ENCODE data around the gene OR51E1.

Gene OR51E1

DNA sequence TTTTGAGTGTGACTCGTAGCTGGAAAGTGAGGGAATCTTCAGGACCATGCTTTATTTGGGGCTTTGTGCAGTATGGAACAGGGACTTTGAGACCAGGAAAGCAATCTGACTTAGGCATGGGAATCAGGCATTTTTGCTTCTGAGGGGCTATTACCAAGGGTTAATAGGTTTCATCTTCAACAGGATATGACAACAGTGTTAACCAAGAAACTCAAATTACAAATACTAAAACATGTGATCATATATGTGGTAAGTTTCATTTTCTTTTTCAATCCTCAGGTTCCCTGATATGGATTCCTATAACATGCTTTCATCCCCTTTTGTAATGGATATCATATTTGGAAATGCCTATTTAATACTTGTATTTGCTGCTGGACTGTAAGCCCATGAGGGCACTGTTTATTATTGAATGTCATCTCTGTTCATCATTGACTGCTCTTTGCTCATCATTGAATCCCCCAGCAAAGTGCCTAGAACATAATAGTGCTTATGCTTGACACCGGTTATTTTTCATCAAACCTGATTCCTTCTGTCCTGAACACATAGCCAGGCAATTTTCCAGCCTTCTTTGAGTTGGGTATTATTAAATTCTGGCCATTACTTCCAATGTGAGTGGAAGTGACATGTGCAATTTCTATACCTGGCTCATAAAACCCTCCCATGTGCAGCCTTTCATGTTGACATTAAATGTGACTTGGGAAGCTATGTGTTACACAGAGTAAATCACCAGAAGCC, 11.0 kb downstream of the OR51E1 start:
- no peak for DNase-seq (ENCODE audit: low spot score)

- DNase-seq (ENCODE audit: low spot score), result no peak
Measured at GRCh38 chr11:4658629-4659445, 15.1 kb downstream of the OR51E1 start.

- DNase-seq (ENCODE audit: low spot score), result no peak
Measured at GRCh38 chr11:4662876-4663275, 19.1 kb downstream of the OR51E1 start.

DNA sequence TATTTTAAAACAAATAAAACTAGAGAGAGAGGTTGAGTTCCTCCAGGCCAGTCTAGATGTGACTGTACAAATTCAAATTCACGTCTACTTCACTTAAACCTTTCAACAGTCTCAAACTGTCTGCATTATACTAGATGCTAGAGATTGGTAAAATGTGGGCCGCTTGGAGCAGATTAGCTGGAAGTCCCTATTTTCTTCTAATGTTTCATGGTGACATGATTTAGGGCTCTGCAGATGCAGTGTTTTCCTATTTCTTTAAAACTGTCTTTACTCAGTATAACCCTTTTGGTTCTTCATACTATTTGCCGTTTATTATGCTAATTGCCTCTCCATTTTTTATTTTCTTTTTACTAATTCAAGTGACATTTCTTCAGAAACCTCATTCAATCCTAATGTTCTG, 20.4 kb downstream of the OR51E1 start:
- DNase-seq (ENCODE audit: low spot score), result no peak

- DNase-seq (ENCODE audit: low spot score), result no peak
Measured at GRCh38 chr11:4664786-4665185, 21.0 kb downstream of the OR51E1 start.

DNA sequence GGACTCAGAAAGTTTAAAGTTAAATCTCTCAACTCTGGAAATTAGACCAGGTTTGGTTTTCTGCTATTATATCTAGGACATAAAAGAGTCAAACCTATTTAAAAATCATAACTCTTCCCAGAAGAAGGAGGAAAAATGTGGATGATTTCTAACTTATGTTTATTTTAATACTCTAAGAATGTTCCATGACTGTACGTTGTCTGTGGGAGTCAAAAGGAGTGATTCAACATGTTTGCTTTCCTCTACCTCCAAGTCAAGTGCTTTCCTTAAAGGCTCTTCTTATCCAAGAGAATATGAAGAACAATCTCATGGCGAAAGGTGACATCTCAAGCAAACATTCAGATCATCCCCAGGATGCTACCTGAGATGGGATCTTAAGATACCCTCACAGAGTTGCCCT, 21.6 kb downstream of the OR51E1 start:
- DNase-seq (ENCODE audit: low spot score), result no peak

GRCh38 chr11:4671741-4672140, 28.0 kb downstream of the OR51E1 start:
- no peak for DNase-seq (ENCODE audit: low spot score)

GRCh38 chr11:4672470-4672869, 28.7 kb downstream of the OR51E1 start:
- no peak for DNase-seq (ENCODE audit: low spot score)

- no peak for DNase-seq (ENCODE audit: low spot score)
Measured at GRCh38 chr11:4673781-4674180, 30.0 kb downstream of the OR51E1 start.

- DNase-seq (ENCODE audit: low spot score), result no peak
Measured at GRCh38 chr11:4677948-4678347, 34.2 kb downstream of the OR51E1 start.

GRCh38 chr11:4680341-4680740, 36.6 kb downstream of the OR51E1 start:
- no peak for DNase-seq (ENCODE audit: low spot score)

GRCh38 chr11:4682623-4683419, 39.0 kb downstream of the OR51E1 start:
- DNase-seq (ENCODE audit: low spot score), result no peak

GRCh38 chr11:4684631-4685285, 41.0 kb downstream of the OR51E1 start:
- no peak for DNase-seq (ENCODE audit: low spot score)

DNA sequence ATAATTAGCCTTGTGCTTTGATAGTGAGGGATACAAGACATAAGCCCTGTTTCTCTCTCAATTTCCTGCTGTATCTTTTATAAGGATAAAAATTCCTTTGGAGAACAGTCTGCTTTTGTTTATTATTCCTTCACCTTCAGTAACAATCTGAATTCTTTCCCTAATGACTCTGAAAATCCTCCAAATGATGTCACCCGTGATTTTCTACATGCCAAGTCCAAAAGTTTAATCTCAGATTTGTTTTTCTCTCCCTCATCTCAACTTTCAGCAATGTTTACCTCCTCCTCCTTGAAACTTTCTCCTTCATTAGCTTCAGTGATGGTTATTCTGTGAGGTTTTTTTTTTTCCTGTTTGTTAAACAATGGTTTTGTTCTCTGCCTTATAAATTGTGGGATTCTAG, 51.7 kb downstream of the OR51E1 start:
- DNase-seq (ENCODE audit: low spot score), result no peak

DNA sequence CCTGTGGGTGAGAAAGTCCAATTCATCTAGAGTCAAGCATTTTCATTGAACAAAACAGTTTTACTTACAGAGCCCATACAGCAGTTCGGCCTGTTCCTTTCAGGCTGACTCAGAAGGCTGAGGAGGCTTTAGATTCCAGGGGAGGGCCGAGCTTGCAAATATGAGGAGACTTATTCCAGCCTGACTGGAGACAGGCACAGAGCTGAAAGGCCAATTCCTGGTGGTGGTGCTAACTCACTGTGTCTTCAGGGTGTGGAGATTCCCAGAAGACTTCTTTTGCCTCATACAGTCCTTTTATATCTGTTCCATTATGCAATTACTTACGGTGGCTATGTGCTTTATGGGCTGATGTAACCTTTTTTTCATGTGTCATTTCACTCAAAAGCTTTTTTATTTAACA, 53.8 kb downstream of the OR51E1 start, which contains the start of gene OR51E2:
Gene OR51E2, minus strand, starts transcription at position 269 of the 400 bp plus-strand sequence. CDS start 15,142 bp downstream, outside the sequence.
- DNase-seq (ENCODE audit: low spot score), result no peak

DNA sequence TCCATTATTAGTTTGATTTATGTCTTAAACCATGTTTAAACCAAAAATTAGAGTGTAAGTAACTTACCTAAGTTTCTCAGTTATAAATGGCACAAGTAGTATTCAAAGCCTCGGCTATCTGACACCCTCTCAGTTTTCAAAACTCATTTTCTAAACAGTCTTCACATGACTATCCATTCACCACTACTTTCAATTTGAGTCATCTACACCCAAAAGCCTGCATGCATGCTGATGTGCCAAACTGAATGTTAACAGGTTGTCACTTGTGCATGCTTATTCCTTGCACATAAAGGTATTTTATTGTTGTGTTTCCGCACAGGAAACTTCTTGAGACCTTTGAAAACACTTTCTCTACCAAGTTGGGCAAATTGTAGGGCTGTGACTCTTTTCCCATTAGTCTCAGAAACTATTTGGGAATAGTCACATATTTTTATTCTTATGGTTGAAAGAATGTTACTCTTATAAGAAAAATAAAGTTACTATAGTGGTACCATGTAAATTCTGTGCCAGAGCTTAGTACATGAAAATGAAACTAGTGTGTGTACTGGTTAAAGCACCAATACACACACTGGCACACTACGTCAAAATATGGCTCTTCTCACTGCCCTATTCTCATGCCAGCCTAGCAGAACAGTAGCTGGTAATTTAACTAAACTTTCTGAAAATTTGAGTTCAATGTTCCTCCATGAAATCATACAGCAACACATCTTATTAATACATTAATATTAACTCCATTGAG, 56.1 kb downstream of the OR51E1 start:
- DNase-seq (ENCODE audit: low spot score), result no peak

GRCh38 chr11:4700436-4700820, 56.6 kb downstream of the OR51E1 start:
- no peak for DNase-seq (ENCODE audit: low spot score)

- DNase-seq (ENCODE audit: low spot score), result no peak
Measured at GRCh38 chr11:4704054-4704789, 60.4 kb downstream of the OR51E1 start, which contains the start of gene MMP26. MMP26 (plus strand) TSS chr11:4704784.

DNA sequence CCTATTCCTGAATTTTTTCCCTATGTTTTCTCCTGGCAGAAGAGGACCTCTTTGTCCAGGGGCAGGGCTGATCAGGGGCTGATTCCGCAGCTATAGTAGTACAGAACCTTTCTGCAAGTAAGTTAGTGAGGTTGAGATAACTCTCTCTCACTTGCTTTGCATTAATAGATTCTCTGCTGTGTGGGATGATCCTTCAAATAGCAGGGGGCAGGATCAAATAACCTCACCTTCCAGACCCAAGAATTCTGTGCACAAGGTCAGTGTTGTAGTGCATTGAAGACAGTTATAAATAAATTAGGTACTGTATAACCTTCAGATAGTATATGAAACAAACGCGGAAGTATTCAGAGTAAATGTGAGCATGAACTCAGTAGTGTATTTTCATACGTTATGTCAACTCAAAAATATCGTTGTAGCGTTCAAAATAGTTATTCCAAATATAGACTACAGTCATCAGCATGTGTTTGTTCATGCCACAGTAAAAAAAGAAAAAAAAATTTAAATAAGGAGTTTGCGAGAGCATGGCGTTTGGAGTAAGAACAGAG, 61.1 kb downstream of the OR51E1 start:
- no peak for DNase-seq (ENCODE audit: low spot score)
